ENCODE data around the gene CADM1.

- TF ChIP-seq CTCF (IDR thresholded peaks at IDR 0.05) (no peak), POLR2A (IDR thresholded peaks at IDR 0.05) (no peak)
Observed at GRCh38 chr11:115127790-115128189, 376.4 kb downstream of the CADM1 start.

Measured in heart left ventricle (tissue), 13 donors.